Fibroblast of lung (primary cell): Measurements from ENCODE around the gene KRTAP2-3. TPM values are rescaled to one million over a fixed set of nuclear protein-coding genes. Genes with fewer than 3 reads are reported as not detected.

ENCODE experiments used
- DNase-seq, 2 donors: peaks; one replicate each; pipeline versions ENCODE4 v3.0.0 to v3.0.0-alpha.2; 2010; ENCODE audit warnings: low read depth in 2 of 2
- H2AFZ ChIP-seq: 2 replicates; pipeline ENCODE4 v1.5.1; 2012; ENCODE audit warnings: low read length, control low read depth, inconsistent platforms
- H3K27ac ChIP-seq: 2 replicates; pipeline ENCODE4 v1.5.1; 2011; ENCODE audit warnings: low read length, control low read depth; ENCODE audit not compliant: insufficient read depth
- H3K27me3 ChIP-seq: 2 replicates; pipeline ENCODE4 v1.5.1; 2011; ENCODE audit warnings: mild to moderate bottlenecking, low read length; ENCODE audit not compliant: control insufficient read depth, insufficient read depth
- H3K36me3 ChIP-seq: 2 replicates; pipeline ENCODE4 v1.5.1; 2011; ENCODE audit warnings: low read length; ENCODE audit not compliant: control insufficient read depth, insufficient read depth
- H3K4me1 ChIP-seq: 2 replicates; pipeline ENCODE4 v1.5.1; 2011; ENCODE audit warnings: low read length; ENCODE audit not compliant: control insufficient read depth, insufficient read depth; ENCODE audit errors: extremely low read depth
- H3K4me2 ChIP-seq: 2 replicates; pipeline ENCODE4 v1.5.1; 2011; ENCODE audit warnings: low read length, control low read depth; ENCODE audit not compliant: insufficient read depth; ENCODE audit errors: extremely low read depth
- H3K4me3 ChIP-seq, 4 experiments: fragments of 200-600 bp in 1 of 4; sonication (generic) in 1 of 4; replicated peaks in 1 of 4; 2 replicates each; pipeline ENCODE4 v1.5.1; 2011 to 2016; ENCODE audit warnings: low read length in 4 of 4, low read depth in 3 of 4, mild to moderate bottlenecking in 3 of 4, control low read depth in 2 of 4, inconsistent platforms in 1 of 4, mixed read lengths in 1 of 4; ENCODE audit not compliant: insufficient read depth in 1 of 4; ENCODE audit errors: control extremely low read depth in 1 of 4
- H3K79me2 ChIP-seq: 2 replicates; pipeline ENCODE4 v1.5.1; 2012; ENCODE audit warnings: mild to moderate bottlenecking, low read length, inconsistent platforms; ENCODE audit not compliant: control insufficient read depth, insufficient read depth
- H3K9ac ChIP-seq: 2 replicates; pipeline ENCODE4 v1.5.1; 2011; ENCODE audit warnings: mild to moderate bottlenecking, low read length, control low read depth; ENCODE audit not compliant: insufficient read depth
- H3K9me3 ChIP-seq: 2 replicates; pipeline ENCODE4 v1.5.1; 2012; ENCODE audit warnings: low read depth, low read length; ENCODE audit not compliant: control insufficient read depth, insufficient read depth
- H4K20me1 ChIP-seq: 2 replicates; pipeline ENCODE4 v1.5.1; 2011; ENCODE audit warnings: low read length; ENCODE audit not compliant: control insufficient read depth, insufficient read depth; ENCODE audit errors: extremely low read depth
- CTCF ChIP-seq, 2 donors: IDR thresholded peaks in 1 of 2; conservative IDR thresholded peaks in 1 of 2; 1 replicate in 1 of 2; 2 replicates in 1 of 2; pipeline ENCODE4 v1.5.1; 2011 to 2012; ENCODE audit warnings: low read length in 2 of 2, control low read depth in 1 of 2, inconsistent platforms in 1 of 2, low read depth in 1 of 2, mild to moderate bottlenecking in 1 of 2
- EZH2 ChIP-seq: IDR thresholded peaks from 2 replicates; pipeline ENCODE4 v1.5.1; 2012; ENCODE audit warnings: low read length, control low read depth, mild to moderate bottlenecking; ENCODE audit errors: missing control alignments
- polyA plus RNA-seq, 2 donors: library from polyadenylated mRNA; depleted of rRNA in 1 of 2; stranded (reverse) in 1 of 2; unstranded in 1 of 2; fragments of >200 nt; gene quantifications; 2 replicates each; pipeline ENCODE4 v1.2.1, GENCODE V29; 2011 to 2012; ENCODE audit warnings: missing spikeins in 1 of 2
- total RNA-seq: library from RNA; depleted of rRNA; stranded (reverse); fragments of >200 nt; gene quantifications from 2 replicates; pipeline ENCODE4 v1.2.1, GENCODE V29; 2014

Gene KRTAP2-3
- total and polyA plus RNA-seq, 2 donors (not counting 1 experiment from before 2014, with no cell fraction given): 0.84 TPM; not detected in 1

GRCh38 chr17:41020336-41020735, 39.6 kb downstream of the KRTAP2-3 start:
- Histone ChIP-seq H3K4me1 (no peaks in the 10 kb centered on the region), H3K27me3 (no peaks in the 10 kb centered on the region), H2AFZ (no peak overlapping the region), H3K36me3 (no peaks in the 10 kb centered on the region), H4K20me1 (no peaks in the 10 kb centered on the region), H3K9me3 (no peaks in the 10 kb centered on the region), H3K27ac (no peak overlapping the region), H3K79me2 (no peaks in the 10 kb centered on the region), H3K4me2 (no peak overlapping the region), H3K9ac (no peak overlapping the region), H3K4me3 (no peak overlapping the region)
- DNase-seq: no peak
- TF ChIP-seq CTCF (conservative IDR thresholded peaks at IDR 0.05 in 1 of 2, IDR thresholded peaks at IDR 0.05 in 1 of 2; ENCODE audit: low read depth in 1 of 2, low read length in 2 of 2) (no peak), EZH2 (no peak)

DNA sequence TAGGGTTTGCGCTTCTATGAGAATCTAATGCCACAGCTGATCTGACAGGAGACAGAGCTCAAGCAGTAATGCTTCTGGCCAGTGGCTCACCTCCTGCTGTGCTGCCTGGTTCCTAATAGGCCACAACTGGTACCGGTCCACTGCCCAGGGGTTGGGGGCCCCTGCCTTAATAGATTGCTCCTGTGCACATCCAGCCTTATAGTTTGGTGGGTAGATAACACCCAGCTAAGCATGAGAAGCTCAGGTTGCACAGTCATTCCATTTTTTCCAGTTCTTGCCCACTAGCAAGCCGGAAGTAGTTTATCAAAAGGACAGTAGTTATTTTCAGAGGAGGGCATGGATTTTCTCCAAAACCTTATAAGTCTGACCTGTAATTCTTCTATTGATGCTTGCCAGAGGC, 40.5 kb downstream of the KRTAP2-3 start:
- DNase-seq: no peak
- Histone ChIP-seq H3K27ac (no peak overlapping the region), H4K20me1 (no peaks in the 10 kb centered on the region), H3K9ac (no peak overlapping the region), H3K36me3 (no peaks in the 10 kb centered on the region), H3K9me3 (no peaks in the 10 kb centered on the region), H2AFZ (no peak overlapping the region), H3K79me2 (no peaks in the 10 kb centered on the region), H3K4me3 (no peak overlapping the region), H3K27me3 (no peaks in the 10 kb centered on the region), H3K4me2 (no peak overlapping the region), H3K4me1 (no peaks in the 10 kb centered on the region)
- TF ChIP-seq CTCF (conservative IDR thresholded peaks at IDR 0.05 in 1 of 2, IDR thresholded peaks at IDR 0.05 in 1 of 2; ENCODE audit: low read depth in 1 of 2, low read length in 2 of 2) (no peak), EZH2 (no peak)

DNA sequence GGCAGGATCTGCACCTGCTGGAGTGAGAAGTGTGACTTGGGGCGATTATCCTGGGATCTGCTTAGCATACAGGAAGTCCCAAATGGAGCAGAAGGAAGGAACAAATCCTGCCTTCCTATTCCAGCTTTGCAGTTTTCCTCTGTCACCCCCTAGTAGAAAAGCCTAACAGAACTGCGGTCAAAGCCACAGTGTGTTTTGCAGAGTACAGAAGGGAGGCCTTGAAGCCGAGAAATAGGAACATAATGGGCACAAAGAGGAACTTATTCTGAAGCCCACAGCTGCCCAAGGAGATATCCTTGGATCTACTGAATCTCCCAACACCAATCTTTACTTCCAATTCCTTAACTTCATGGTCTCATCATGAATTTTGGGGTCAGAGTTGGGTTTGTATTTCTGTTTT, 41.4 kb downstream of the KRTAP2-3 start:
- no peak overlapping the region for H3K9ac ChIP-seq
- no peak for DNase-seq
- H3K27me3 ChIP-seq: no peaks in the 10 kb centered on the region
- H3K36me3 ChIP-seq: no peaks in the 10 kb centered on the region
- no peaks in the 10 kb centered on the region for H4K20me1 ChIP-seq
- H3K4me2 ChIP-seq: no peak overlapping the region
- no peak overlapping the region for H3K4me3 ChIP-seq
- H3K27ac ChIP-seq: no peak overlapping the region
- no peak overlapping the region for H2AFZ ChIP-seq
- no peak for TF ChIP-seq CTCF (conservative IDR thresholded peaks at IDR 0.05 in 1 of 2, IDR thresholded peaks at IDR 0.05 in 1 of 2; ENCODE audit: low read depth in 1 of 2, low read length in 2 of 2)
- no peak for TF ChIP-seq EZH2
- no peaks in the 10 kb centered on the region for H3K9me3 ChIP-seq
- H3K79me2 ChIP-seq: no peaks in the 10 kb centered on the region
- no peaks in the 10 kb centered on the region for H3K4me1 ChIP-seq
